Activated T-cell treated with anti-CD3 and anti-CD28 coated beads, Interleukin-2, amount 50 U/mL, for 1 hour (primary cell): ENCODE data around the gene EFNA2.
"Not testable (repeated sequence)": the region's sequence is repeated elsewhere in the genome, so short reads cannot be mapped to it uniquely, and the experiment has no call there.

Source experiments
- DNase-seq: peaks from one replicate; pipeline ENCODE4 v3.0.0-alpha.2; 2020

Gene EFNA2

DNA sequence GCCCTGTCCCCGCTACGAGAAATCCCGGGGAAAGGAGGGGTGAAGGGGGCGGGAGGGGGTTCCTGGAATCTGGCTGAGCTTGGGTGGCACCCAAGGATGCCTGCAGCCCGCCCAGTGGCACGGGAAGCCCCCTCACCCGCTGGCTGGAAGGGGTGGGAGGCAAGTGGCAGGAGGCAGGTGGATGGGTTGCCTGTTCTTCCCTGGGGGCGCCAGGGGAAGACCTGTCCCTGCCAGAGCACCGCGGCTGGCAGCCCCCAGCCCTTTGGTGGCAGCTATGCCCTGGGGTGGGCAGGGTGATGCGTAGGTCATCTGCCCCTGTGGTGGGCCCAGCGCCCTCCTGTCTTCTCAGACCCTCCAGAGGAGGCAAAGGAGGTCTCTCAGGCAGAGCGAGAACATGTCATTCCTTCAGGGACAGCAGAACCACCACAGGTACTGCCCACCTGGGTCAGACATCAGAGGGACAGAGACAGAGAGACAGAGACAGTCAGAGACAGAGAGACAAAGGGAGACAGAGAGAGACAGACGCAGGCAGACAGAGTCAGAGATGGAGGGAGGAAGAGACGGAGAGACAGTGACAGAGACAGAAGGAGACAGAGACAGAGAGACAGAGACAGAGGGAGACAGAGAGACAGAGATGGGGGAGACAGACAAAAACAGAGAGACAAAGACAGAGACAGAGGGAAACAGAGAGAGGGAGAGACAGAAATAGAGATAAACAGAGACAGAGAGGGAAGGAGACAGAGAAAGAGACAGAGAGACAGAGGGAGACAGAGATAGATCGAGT is 36.7 kb downstream of the EFNA2 start:
- DNase-seq = no peak

DNA sequence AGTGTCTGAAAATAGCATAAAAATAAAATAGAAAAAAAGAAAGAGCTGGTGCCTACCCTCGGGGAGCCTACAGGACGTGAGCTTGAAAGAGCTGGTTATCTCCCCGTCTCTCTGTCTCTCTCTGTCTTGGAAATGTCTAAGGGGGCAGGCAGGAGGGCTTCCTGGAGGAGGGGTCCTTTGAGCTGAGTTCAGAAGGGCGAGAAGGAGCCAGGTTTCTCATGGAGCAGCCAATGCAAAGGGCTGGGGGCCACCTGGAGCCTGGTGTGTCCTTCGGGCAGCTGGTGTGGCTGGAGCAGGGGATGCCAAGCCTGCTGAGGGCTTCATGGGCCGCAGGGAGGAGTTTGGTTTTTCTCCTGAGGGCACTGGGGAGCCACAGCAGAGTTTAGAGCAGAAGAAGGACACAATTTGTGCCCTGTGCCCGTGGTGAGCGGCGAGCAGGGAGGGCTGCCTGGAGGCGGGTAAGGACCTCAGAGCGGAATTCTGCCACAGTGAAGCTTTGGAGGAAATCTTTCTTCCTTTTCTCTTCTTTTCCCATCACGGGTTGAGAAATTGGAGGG is 38.7 kb downstream of the EFNA2 start:
- DNase-seq = no peak

DNA sequence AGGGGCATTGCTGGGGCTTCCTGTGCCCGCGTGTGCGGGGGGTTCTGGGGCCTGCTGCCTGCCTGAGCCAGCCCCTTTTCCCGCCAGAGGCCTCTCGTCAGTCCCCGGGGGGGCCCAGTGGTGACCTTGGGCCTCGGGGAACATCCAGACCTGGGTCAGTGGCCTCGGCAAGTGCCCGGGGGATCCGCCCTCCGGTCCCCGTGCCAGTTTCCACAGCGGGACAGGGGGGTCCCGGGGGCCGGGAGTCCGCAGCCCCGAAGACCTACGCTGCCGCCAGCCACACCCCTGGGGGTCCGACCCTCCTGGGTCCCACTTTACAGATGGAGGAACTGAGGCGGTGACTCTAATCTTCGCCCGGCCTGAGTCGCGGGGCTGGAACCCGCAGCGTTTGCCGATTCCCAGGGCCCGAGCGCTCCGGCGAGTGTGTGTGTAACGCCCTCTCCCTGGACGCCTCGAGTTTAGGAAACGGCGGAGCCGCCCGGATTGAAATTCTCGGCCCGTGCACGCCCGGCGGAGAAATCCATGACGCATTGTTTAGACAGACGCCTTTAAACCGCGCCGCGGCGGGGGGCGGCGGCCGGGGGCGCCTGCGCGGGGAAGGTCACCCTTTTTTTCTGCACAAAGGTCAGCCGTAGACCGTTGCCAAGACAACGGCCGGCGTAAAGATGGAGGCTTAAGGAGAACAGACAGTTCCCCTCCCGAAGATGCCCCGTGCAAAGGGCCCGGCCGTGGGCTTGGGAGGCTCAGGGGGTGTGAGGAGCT is 39.3 kb downstream of the EFNA2 start:
- peak; percentile 41 for DNase-seq

DNA sequence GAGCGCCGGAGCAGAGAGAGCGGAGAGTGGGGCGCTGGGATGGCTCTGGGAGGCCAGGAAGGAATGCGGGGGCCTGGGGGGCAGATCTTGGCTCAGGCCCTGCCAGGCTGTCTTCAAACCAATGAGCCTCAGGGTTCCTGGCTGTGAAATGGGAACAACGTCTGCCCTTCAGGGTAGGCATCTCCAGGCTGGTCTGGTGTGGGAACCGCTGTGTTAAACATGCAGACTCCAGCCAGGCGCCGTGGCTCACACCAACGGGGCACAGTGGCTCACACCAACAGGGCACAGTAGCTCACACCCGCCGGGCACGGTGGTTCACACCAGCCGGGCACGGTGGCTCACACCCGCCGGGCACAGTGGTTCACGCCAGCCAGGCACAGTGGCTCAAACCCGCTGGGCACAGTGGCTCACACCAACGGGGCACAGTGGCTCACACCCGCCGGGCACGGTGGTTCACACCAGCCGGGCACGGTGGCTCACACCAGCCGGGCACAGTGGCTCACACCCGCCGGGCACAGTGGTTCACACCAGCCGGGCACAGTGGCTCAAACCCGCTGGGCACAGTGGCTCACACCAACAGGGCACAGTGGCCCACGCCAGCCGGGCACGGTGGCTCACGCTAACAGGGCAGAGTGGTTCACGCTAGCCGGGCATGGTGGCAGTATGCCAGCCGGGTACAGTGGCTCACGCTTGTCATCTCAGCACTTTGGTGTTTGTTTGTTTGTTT is 40.1 kb downstream of the EFNA2 start:
- DNase-seq = no peak

DNA sequence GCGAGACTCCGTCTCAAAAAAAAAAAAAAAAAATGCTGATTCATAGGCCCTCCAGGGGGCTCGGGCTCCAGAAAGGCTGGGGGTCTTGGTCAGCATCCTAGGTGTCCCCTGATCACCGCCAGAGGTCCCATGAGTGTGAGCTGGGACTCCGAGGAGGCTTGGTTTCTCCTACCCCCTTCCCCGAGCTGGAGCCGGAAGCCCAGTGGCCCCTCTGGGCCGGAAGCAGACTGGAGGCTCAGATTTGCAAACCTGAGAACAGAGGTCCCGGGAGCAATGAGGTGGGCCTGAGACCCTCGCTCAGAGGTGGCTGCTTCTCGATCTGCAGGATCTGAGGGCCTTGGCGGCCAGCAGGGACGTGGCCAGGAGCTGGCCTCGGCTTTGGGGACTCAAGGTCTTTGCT is 41.5 kb downstream of the EFNA2 start:
- no peak for DNase-seq

DNA sequence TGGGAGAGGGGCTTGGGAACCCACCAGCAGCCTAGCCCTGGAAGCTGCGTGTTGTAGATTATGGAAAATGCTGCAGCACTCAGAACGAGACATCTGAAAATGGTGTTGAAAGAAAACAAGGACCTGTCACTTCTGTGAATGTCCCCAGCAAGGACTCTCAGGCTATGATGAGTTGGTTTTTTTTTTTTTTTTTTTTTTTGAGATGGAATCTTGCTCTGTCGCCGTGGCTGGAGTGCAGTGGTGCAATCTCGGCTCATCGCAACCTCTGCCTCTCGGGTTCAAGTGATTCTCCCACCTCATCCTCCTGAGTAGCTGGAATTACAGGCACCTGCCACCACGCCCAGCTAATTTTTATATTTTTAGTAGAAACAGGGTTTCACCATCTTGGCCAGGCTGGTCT is 46.5 kb downstream of the EFNA2 start:
- DNase-seq = not testable (repeated sequence)

DNA sequence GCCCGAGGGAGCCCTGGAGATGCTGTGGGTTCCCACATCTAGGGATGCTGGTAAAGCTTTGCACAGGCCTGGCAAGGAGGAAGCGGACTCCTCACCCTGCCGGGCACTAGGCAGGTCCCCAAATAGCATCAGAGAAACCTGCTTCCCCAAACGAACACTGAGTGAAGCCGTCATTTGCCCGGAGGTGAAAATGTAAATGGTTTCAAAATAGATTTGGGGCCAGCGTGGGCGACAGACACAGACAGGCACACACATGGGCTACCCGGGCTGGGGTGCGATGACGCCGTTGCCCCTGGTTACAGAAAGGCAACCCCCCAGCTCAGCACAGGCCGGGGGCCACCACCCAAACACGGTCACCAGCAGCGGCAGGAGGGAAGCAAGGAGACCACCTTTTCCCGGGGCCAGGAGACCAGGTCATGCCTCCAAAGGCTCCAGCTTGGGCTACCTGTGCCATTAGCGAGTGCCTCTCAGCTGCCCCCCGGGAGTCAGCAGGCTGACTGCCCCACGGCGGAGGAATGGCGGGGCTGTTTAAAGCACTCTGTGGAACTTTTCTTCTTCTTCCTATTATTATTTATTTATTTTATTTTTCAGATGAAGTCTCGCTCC is 50.5 kb downstream of the EFNA2 start:
- DNase-seq = no peak

GRCh38 chr19:1340681-1341469 is 55.2 kb downstream of the EFNA2 start:
- DNase-seq = no peak

- no peak for DNase-seq
Measured at GRCh38 chr19:1343041-1343440, 57.4 kb downstream of the EFNA2 start.

DNA sequence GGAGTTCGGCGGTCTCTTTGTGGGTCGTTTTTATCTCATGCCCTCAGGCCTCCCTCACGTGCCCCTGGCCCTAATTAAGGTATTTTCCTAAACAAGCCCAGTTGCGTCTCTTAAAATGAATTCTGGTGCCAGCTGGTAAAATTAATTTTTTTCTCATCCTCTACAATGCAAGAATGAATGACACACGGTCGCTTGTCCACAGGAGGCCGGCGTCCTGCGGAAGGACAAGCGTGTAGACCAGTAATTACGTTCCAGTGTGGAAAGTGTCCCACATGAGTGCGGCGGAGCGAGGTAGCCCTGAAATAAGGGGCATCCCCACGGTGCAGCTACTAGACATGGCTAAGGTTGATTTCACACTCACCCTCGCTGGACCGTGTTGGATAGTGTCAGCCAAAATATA is 63.5 kb downstream of the EFNA2 start:
- no peak for DNase-seq

GRCh38 chr19:1350867-1351266 is 65.2 kb downstream of the EFNA2 start:
- no peak for DNase-seq
